Activated naive CD8-positive, alpha-beta T cell treated with anti-CD3 and anti-CD28 coated beads for 36 hours (primary cell): ENCODE results near the gene ASXL3. TPM values are rescaled to one million over a fixed set of nuclear protein-coding genes. Genes with fewer than 3 reads are reported as not detected.

Experiments used
- DNase-seq: peaks from one replicate; pipeline ENCODE4 v3.0.0; 2021
- H3K27ac Mint-ChIP-seq: one replicate; pipeline ENCODE4 v1.8.0; 2022; ENCODE audit warnings: mild to moderate bottlenecking, moderate library complexity, mixed read lengths
- H3K27me3 Mint-ChIP-seq: one replicate; pipeline ENCODE4 v1.8.0; 2022; ENCODE audit warnings: mild to moderate bottlenecking, mixed read lengths
- H3K36me3 Mint-ChIP-seq: one replicate; pipeline ENCODE4 v1.8.0; 2021; ENCODE audit warnings: mild to moderate bottlenecking, mixed read lengths
- H3K4me1 Mint-ChIP-seq: one replicate; pipeline ENCODE4 v1.8.0; 2021; ENCODE audit warnings: mixed read lengths
- H3K4me3 Mint-ChIP-seq: one replicate; pipeline ENCODE4 v1.8.0; 2022; ENCODE audit warnings: mild to moderate bottlenecking, moderate library complexity, mixed read lengths
- H3K9me3 Mint-ChIP-seq: one replicate; pipeline ENCODE4 v1.8.0; 2022; ENCODE audit warnings: mixed read lengths
- total RNA-seq, 2 experiments: library from RNA; stranded (reverse); gene quantifications; one replicate each; pipeline ENCODE4 v1.2.3, GENCODE V29; 2021

ASXL3 gene
- total RNA-seq, 2 experiments from 2014 or later, result not detected

- Mint-ChIP-seq H3K4me1 (no peaks in the 10 kb centered on the region), H3K27me3 (no peaks in the 10 kb centered on the region)
Measured at GRCh38 chr18:33665641-33666040, 87.6 kb downstream of the ASXL3 start.

GRCh38 chr18:33666915-33667314 lies 88.9 kb downstream of the ASXL3 start:
- no peak overlapping the region for H3K4me3 Mint-ChIP-seq
- no peaks in the 10 kb centered on the region for H3K27me3 Mint-ChIP-seq
- no peaks in the 10 kb centered on the region for H3K4me1 Mint-ChIP-seq
- no peaks in the 10 kb centered on the region for H3K36me3 Mint-ChIP-seq
- H3K9me3 Mint-ChIP-seq, result peaks cover 1% of the 10 kb centered on the region
- no peak overlapping the region for H3K27ac Mint-ChIP-seq
- no peak for DNase-seq

More at GRCh38 chr18:33665641-33666040, 87.6 kb downstream of the ASXL3 start:
- Mint-ChIP-seq H3K9me3 (peaks cover 1% of the 10 kb centered on the region), H3K36me3 (no peaks in the 10 kb centered on the region), H3K4me3 (no peak overlapping the region), H3K27ac (no peak overlapping the region)
- no peak for DNase-seq

DNA sequence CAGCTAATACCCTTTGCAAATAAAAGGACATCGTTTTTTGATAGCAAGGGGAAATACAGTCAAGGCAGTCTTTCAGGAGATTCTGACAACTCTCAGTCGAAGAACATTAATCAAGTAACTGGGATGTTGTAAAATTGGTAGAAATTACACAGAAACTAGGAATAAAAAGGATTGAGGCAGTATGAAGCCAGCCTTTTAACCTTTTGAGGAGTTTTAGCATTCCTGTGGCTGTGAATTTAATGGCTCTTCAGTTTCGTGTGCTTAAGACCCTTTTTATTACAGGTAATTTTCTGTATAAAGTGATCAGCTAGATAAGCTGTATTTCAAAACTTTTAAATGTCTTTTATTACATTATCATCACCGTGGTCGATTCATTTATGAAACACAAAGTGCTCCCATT lies 91.6 kb downstream of the ASXL3 start:
- no peaks in the 10 kb centered on the region for H3K36me3 Mint-ChIP-seq
- H3K4me1 Mint-ChIP-seq, result no peaks in the 10 kb centered on the region
- H3K9me3 Mint-ChIP-seq, result peaks cover 3% of the 10 kb centered on the region
- no peak overlapping the region for H3K4me3 Mint-ChIP-seq
- no peak for DNase-seq
- no peak overlapping the region for H3K27ac Mint-ChIP-seq
- no peaks in the 10 kb centered on the region for H3K27me3 Mint-ChIP-seq

DNA sequence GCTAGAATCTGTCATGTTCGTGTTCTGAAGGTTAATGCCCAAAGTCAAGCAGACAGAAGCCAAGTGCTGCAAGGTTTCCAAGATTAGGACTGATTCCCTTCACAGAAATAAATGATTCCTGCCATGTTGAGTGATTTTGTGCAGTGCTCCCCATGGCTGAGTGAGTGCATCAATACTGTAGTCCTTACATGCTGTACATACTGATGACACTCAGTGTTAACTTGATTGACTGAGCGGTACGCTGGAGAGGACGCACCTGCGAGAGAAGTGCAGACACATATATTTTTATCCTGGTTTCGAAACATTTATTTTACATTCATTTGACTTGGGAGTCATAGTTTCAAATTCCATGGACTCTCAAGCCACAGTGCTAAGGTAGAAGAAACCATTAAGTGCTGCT lies 92.0 kb downstream of the ASXL3 start:
- no peak for DNase-seq
- Mint-ChIP-seq H3K4me1 (no peaks in the 10 kb centered on the region), H3K27ac (no peak overlapping the region), H3K27me3 (no peaks in the 10 kb centered on the region), H3K9me3 (peaks cover 3% of the 10 kb centered on the region), H3K4me3 (no peak overlapping the region), H3K36me3 (no peaks in the 10 kb centered on the region)

GRCh38 chr18:33673689-33674088 lies 95.7 kb downstream of the ASXL3 start:
- no peaks in the 10 kb centered on the region for H3K36me3 Mint-ChIP-seq
- no peak for DNase-seq
- H3K27ac Mint-ChIP-seq, result no peak overlapping the region
- H3K4me3 Mint-ChIP-seq, result no peak overlapping the region
- no peaks in the 10 kb centered on the region for H3K4me1 Mint-ChIP-seq
- H3K9me3 Mint-ChIP-seq, result peaks cover 2% of the 10 kb centered on the region
- H3K27me3 Mint-ChIP-seq, result no peaks in the 10 kb centered on the region

- Mint-ChIP-seq H3K36me3 (no peaks in the 10 kb centered on the region), H3K9me3 (peaks cover 2% of the 10 kb centered on the region), H3K27ac (no peak overlapping the region), H3K4me1 (no peaks in the 10 kb centered on the region), H3K27me3 (no peaks in the 10 kb centered on the region), H3K4me3 (no peak overlapping the region)
- DNase-seq, result no peak
Measured at GRCh38 chr18:33676593-33676992, 98.6 kb downstream of the ASXL3 start.

DNA sequence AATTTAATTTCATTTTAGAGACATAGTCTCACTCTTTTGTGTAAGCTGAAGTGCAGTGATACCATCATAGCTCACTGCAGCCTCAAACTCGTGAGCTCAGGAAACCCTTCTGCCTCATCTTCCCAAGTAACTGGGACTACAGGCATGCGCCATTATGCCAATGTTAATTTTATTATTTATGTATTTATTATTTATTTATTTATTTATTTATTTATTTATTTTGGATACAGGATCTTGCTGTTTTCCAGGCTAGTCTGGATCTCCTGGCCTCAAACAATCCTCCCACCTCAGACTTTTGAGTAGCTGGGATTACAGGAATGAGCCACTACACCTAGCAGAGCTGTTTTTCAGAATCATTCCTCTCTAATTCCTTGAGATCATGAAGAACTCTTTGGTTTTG lies 99.9 kb downstream of the ASXL3 start:
- no peaks in the 10 kb centered on the region for H3K27me3 Mint-ChIP-seq
- no peaks in the 10 kb centered on the region for H3K4me1 Mint-ChIP-seq
- no peak overlapping the region for H3K27ac Mint-ChIP-seq
- no peak for DNase-seq
- no peaks in the 10 kb centered on the region for H3K36me3 Mint-ChIP-seq
- H3K4me3 Mint-ChIP-seq, result no peak overlapping the region
- H3K9me3 Mint-ChIP-seq, result peaks cover 2% of the 10 kb centered on the region

GRCh38 chr18:33682436-33682835 lies 104.4 kb downstream of the ASXL3 start:
- H3K4me1 Mint-ChIP-seq, result no peaks in the 10 kb centered on the region
- no peaks in the 10 kb centered on the region for H3K36me3 Mint-ChIP-seq
- no peaks in the 10 kb centered on the region for H3K27me3 Mint-ChIP-seq
- no peak overlapping the region for H3K4me3 Mint-ChIP-seq
- H3K27ac Mint-ChIP-seq, result no peak overlapping the region
- H3K9me3 Mint-ChIP-seq, result peaks cover 3% of the 10 kb centered on the region
- no peak for DNase-seq

DNA sequence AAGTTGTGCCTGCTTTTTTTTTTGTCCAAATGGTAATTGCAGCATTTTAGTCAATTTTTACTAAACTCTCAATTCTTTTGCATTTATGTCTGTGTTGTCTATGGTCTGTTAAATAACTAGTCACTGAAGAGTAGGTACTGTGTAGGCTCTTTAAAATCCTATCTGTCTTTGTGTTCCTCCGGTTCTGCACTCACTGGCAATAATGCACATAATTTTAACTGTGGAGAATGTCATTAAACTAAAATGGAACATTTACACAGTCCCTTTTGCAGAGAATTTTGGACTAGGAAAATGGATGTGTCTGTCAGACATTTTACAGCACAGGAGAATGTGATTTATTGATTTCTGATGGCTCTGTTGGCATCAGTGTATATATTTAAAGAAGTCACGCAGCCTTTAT lies 116.6 kb downstream of the ASXL3 start:
- no peak overlapping the region for H3K27ac Mint-ChIP-seq
- no peak overlapping the region for H3K4me3 Mint-ChIP-seq
- peaks cover 1% of the 10 kb centered on the region for H3K9me3 Mint-ChIP-seq
- no peaks in the 10 kb centered on the region for H3K36me3 Mint-ChIP-seq
- no peak for DNase-seq
- H3K4me1 Mint-ChIP-seq, result no peaks in the 10 kb centered on the region
- no peaks in the 10 kb centered on the region for H3K27me3 Mint-ChIP-seq

DNA sequence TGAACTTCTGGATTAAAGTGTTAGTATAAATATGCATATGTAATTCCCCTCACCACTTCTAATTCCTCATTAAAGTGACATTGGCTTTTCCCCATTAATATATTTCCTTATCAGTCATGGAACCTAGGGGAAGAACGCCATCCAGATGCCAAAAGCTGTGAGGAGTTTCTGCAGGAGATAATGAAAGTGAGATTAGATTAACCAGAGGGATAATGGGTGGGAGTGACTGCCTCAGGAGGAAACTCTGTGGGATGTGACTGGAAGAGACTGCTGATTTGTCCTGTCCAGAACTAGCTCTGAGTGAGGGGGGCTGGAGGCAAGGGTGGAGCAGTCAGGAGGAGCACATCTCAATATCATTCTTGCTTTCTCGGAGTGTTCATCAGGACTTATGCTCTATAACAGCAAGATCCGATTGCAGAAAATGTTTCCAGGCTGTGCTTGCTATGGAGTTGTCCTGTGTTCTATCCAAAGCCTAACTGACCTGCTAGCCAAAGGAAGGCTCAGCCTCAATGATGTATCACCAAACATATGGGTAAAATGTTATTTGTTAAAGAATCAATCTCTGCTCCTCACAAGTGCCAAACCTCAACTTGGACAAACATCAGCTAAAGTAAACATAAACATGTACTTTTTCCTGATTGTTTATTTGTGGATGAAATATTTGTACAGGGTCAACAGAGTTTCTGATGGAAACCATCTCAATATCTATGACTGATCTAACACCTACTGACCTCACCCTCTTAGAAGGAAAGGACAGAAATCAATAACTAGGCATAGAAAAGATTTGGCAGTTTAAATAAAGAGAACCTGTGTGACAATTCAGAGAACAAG lies 118.5 kb downstream of the ASXL3 start:
- peaks cover 1% of the 10 kb centered on the region for H3K9me3 Mint-ChIP-seq
- DNase-seq, result no peak
- H3K27ac Mint-ChIP-seq, result no peak overlapping the region
- no peaks in the 10 kb centered on the region for H3K4me1 Mint-ChIP-seq
- no peaks in the 10 kb centered on the region for H3K36me3 Mint-ChIP-seq
- H3K4me3 Mint-ChIP-seq, result no peak overlapping the region
- no peaks in the 10 kb centered on the region for H3K27me3 Mint-ChIP-seq

- Mint-ChIP-seq H3K27ac (no peak overlapping the region), H3K4me1 (no peaks in the 10 kb centered on the region), H3K27me3 (no peaks in the 10 kb centered on the region), H3K36me3 (no peaks in the 10 kb centered on the region), H3K4me3 (no peak overlapping the region), H3K9me3 (peaks cover 1% of the 10 kb centered on the region)
- no peak for DNase-seq
Measured at GRCh38 chr18:33697498-33697897, 119.5 kb downstream of the ASXL3 start.

DNA sequence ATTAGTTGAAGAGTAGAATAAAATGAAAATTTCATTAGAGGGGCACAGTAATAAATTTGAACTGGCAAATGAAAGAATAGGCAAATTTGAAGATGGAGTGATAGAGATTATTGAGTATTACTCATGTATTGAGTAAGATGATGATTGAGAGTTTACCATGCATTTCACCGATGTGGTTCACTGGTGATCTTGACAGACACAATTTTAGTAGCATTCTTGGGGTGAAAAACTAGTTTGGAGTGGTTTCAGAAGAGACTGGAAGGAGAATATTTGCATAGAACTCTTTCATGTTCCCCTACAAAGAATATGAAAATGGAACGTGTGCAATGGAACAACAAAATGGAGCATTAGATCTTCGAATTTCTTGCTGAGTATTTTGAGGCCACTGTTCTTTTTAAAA lies 121.4 kb downstream of the ASXL3 start:
- H3K4me1 Mint-ChIP-seq, result no peaks in the 10 kb centered on the region

GRCh38 chr18:33700513-33700976 lies 122.5 kb downstream of the ASXL3 start:
- peaks cover 2% of the 10 kb centered on the region for H3K9me3 Mint-ChIP-seq

More for the DNA sequence above, 121.4 kb downstream of the ASXL3 start:
- no peak for DNase-seq
- Mint-ChIP-seq H3K27me3 (no peaks in the 10 kb centered on the region), H3K4me3 (no peak overlapping the region), H3K27ac (no peak overlapping the region), H3K36me3 (no peaks in the 10 kb centered on the region), H3K9me3 (peaks cover 2% of the 10 kb centered on the region)

GRCh38 chr18:33702625-33703024 lies 124.6 kb downstream of the ASXL3 start:
- DNase-seq, result no peak
- Mint-ChIP-seq H3K27me3 (no peaks in the 10 kb centered on the region), H3K36me3 (no peaks in the 10 kb centered on the region), H3K4me1 (no peaks in the 10 kb centered on the region), H3K4me3 (no peak overlapping the region), H3K27ac (no peak overlapping the region), H3K9me3 (peaks cover 2% of the 10 kb centered on the region)

More at GRCh38 chr18:33700513-33700976, 122.5 kb downstream of the ASXL3 start:
- no peaks in the 10 kb centered on the region for H3K27me3 Mint-ChIP-seq
- no peaks in the 10 kb centered on the region for H3K36me3 Mint-ChIP-seq
- H3K4me1 Mint-ChIP-seq, result no peaks in the 10 kb centered on the region
- no peak overlapping the region for H3K4me3 Mint-ChIP-seq
- H3K27ac Mint-ChIP-seq, result no peak overlapping the region
- DNase-seq, result no peak

- H3K36me3 Mint-ChIP-seq, result no peaks in the 10 kb centered on the region
- no peak overlapping the region for H3K4me3 Mint-ChIP-seq
- no peak for DNase-seq
- no peaks in the 10 kb centered on the region for H3K4me1 Mint-ChIP-seq
- H3K27ac Mint-ChIP-seq, result no peak overlapping the region
- peaks cover 3% of the 10 kb centered on the region for H3K9me3 Mint-ChIP-seq
- no peaks in the 10 kb centered on the region for H3K27me3 Mint-ChIP-seq
Measured at GRCh38 chr18:33706391-33706790, 128.4 kb downstream of the ASXL3 start.

GRCh38 chr18:33708876-33709275 lies 130.9 kb downstream of the ASXL3 start:
- Mint-ChIP-seq H3K9me3 (peaks cover 1% of the 10 kb centered on the region), H3K4me3 (no peak overlapping the region)

More at GRCh38 chr18:33708876-33709275, 130.9 kb downstream of the ASXL3 start:
- no peaks in the 10 kb centered on the region for H3K4me1 Mint-ChIP-seq
- H3K27ac Mint-ChIP-seq, result no peak overlapping the region
- no peaks in the 10 kb centered on the region for H3K27me3 Mint-ChIP-seq
- H3K36me3 Mint-ChIP-seq, result no peaks in the 10 kb centered on the region
- DNase-seq, result no peak
